SK-N-MC (cell line): ENCODE data around the gene CLDN22.

ENCODE experiments used
- EZH2 ChIP-seq: fragments of 200-600 bp; sonication (generic); IDR thresholded peaks from one replicate; pipeline ENCODE4 v1.6.1; 2017; ENCODE audit warnings: antibody characterized with exemption
- POLR2AphosphoS5 ChIP-seq: IDR thresholded peaks from 2 replicates; pipeline ENCODE4 v1.6.1; 2012; ENCODE audit warnings: mild to moderate bottlenecking, low read depth, low read length, borderline replicate concordance

DNA sequence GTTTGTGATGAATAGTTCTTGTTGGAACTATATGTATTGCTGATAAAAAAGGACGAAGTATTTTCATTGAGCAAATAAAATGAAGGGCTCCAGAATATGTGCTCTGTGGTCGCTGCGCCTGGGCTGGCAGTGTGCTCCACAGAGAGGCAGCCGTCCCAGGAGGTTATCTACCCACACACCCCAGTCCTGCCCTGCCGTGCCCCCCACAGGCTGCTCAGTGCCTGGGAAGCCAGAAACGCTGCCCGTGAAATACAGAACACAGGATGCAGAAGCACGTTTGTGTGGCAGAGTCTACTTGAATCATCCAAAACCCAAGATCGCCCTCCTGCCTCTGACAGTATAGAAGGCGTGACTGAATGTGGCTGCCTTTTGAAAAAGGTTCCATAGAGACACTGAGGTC lies 1.4 kb downstream of the CLDN22 start:
- no peak for TF ChIP-seq EZH2
- TF ChIP-seq POLR2AphosphoS5, result no peak
